ENCODE results near the gene TWNK. TPM values are rescaled to one million over a fixed set of nuclear protein-coding genes. Genes with fewer than 3 reads are reported as not detected.
"Not testable (repeated sequence)": the region's sequence is repeated elsewhere in the genome, so short reads cannot be mapped to it uniquely, and the experiment has no call there.

Gene TWNK
- total RNA-seq, 2 experiments from 2014 or later = 2.7 to 2.8 TPM

GRCh38 chr10:100972904-100973535 is 14.3 kb upstream of the TWNK start:
- no peaks in the 10 kb centered on the region for H3K36me3 ChIP-seq (ENCODE audit: insufficient read depth, low read length)
- H3K27ac Mint-ChIP-seq = no peak overlapping the region
- no peak overlapping the region for H3K4me3 Mint-ChIP-seq
- no peak for DNase-seq
- peaks cover 9% of the 10 kb centered on the region for H3K36me3 Mint-ChIP-seq (ENCODE audit: low read depth)
- H3K4me1 ChIP-seq (ENCODE audit: insufficient read depth, low read length) = peaks cover 20% of the 10 kb centered on the region
- H3K9me3 Mint-ChIP-seq = no peaks in the 10 kb centered on the region
- ChIA-PET POLR2A (no interaction called here), CTCF (no interaction called here)
- no peak overlapping the region for H3K27ac ChIP-seq (ENCODE audit: low read depth in 1 of 2, low read length in 2 of 2)
- TF ChIP-seq CTCF (IDR thresholded peaks at IDR 0.05) = no peak
- ATAC-seq (ENCODE audit: poor library complexity) = no peak
- no peaks in the 10 kb centered on the region for H3K9me3 ChIP-seq (ENCODE audit: control insufficient read depth in 1 of 2, insufficient read depth in 1 of 2, low read length in 2 of 2)
- peaks cover 21% of the 10 kb centered on the region for H3K4me1 Mint-ChIP-seq (ENCODE audit: low read depth)
- intact Hi-C loops (cut with DNase I, micrococcal nuclease) = no loop called here
- no peak overlapping the region for H3K4me3 ChIP-seq (ENCODE audit: low read length)
- H3K27me3 ChIP-seq (ENCODE audit: control insufficient read depth in 1 of 2, insufficient read depth in 2 of 2, low read length in 2 of 2) = no peaks in the 10 kb centered on the region
- H3K27me3 Mint-ChIP-seq = no peaks in the 10 kb centered on the region

- H3K4me3 Mint-ChIP-seq; H3K27me3 Mint-ChIP-seq; H3K27ac ChIP-seq (ENCODE audit: low read depth in 1 of 2, low read length in 2 of 2); H3K9me3 Mint-ChIP-seq; intact Hi-C loops (cut with DNase I, micrococcal nuclease); ATAC-seq (ENCODE audit: poor library complexity); POLR2A ChIA-PET; H3K27ac Mint-ChIP-seq; H3K27me3 ChIP-seq (ENCODE audit: control insufficient read depth in 1 of 2, insufficient read depth in 2 of 2, low read length in 2 of 2); H3K4me1 Mint-ChIP-seq (ENCODE audit: low read depth); H3K4me3 ChIP-seq (ENCODE audit: low read length); DNase-seq; H3K9me3 ChIP-seq (ENCODE audit: control insufficient read depth in 1 of 2, insufficient read depth in 1 of 2, low read length in 2 of 2); H3K36me3 ChIP-seq (ENCODE audit: insufficient read depth, low read length); H3K4me1 ChIP-seq (ENCODE audit: insufficient read depth, low read length); CTCF ChIA-PET: not testable (repeated sequence)
- H3K36me3 Mint-ChIP-seq (ENCODE audit: low read depth) = peaks cover 20% of the 10 kb centered on the region
Measured at GRCh38 chr10:100975397-100975796, 11.9 kb upstream of the TWNK start.

GRCh38 chr10:100976906-100977305 is 10.4 kb upstream of the TWNK start:
- intact Hi-C loops (cut with DNase I, micrococcal nuclease) = no loop called here
- H3K9me3 Mint-ChIP-seq = no peaks in the 10 kb centered on the region

More at GRCh38 chr10:100976906-100977305, 10.4 kb upstream of the TWNK start:
- DNase-seq (no peak), ATAC-seq (ENCODE audit: poor library complexity) (no peak)
- peaks cover 23% of the 10 kb centered on the region for H3K36me3 ChIP-seq (ENCODE audit: insufficient read depth, low read length)
- CTCF ChIA-PET = no interaction called here
- Mint-ChIP-seq H3K4me1 (ENCODE audit: low read depth) (no peaks in the 10 kb centered on the region), H3K27me3 (no peaks in the 10 kb centered on the region), H3K27ac (no peak overlapping the region), H3K4me3 (no peak overlapping the region), H3K36me3 (ENCODE audit: low read depth) (peaks cover 33% of the 10 kb centered on the region)
- H3K27ac ChIP-seq (ENCODE audit: low read depth in 1 of 2, low read length in 2 of 2) = no peak overlapping the region
- no peak for TF ChIP-seq CTCF (IDR thresholded peaks at IDR 0.05)
- no peaks in the 10 kb centered on the region for H3K4me1 ChIP-seq (ENCODE audit: insufficient read depth, low read length)
- H3K27me3 ChIP-seq (ENCODE audit: control insufficient read depth in 1 of 2, insufficient read depth in 2 of 2, low read length in 2 of 2) = no peaks in the 10 kb centered on the region
- no peak overlapping the region for H3K4me3 ChIP-seq (ENCODE audit: low read length)
- H3K9me3 ChIP-seq (ENCODE audit: control insufficient read depth in 1 of 2, insufficient read depth in 1 of 2, low read length in 2 of 2) = no peaks in the 10 kb centered on the region
- POLR2A ChIA-PET = no interaction called here
